GM21515 (cell line): ENCODE measurements around the gene ZNF622.
"Not testable (repeated sequence)": the region's sequence is repeated elsewhere in the genome, so short reads cannot be mapped to it uniquely, and the experiment has no call there.

Source experiments
- ATAC-seq: cut with Tn5 transposase; IDR thresholded peaks from one replicate; pipeline ENCODE4 v1.9.1; 2021; ENCODE audit not compliant: unreplicated experiment

The ZNF622 gene

GRCh38 chr5:16436065-16436682 lies 29.4 kb downstream of the ZNF622 start:
- not testable (repeated sequence) for ATAC-seq

- no peak for ATAC-seq
These were observed 34.1 kb downstream of the ZNF622 start for GRCh38 chr5:16431490-16431889.

GRCh38 chr5:16430349-16431089 lies 35.1 kb downstream of the ZNF622 start:
- ATAC-seq: no peak

GRCh38 chr5:16428359-16428758 lies 37.2 kb downstream of the ZNF622 start:
- ATAC-seq: no peak

GRCh38 chr5:16427587-16427986 lies 38.0 kb downstream of the ZNF622 start:
- no peak for ATAC-seq

- no peak for ATAC-seq
These were observed 47.1 kb downstream of the ZNF622 start for GRCh38 chr5:16418471-16418922.

GRCh38 chr5:16417398-16418074 lies 48.1 kb downstream of the ZNF622 start:
- ATAC-seq: no peak

- no peak for ATAC-seq
These were observed 50.7 kb downstream of the ZNF622 start for GRCh38 chr5:16414861-16415260.

GRCh38 chr5:16413166-16413860 lies 52.3 kb downstream of the ZNF622 start:
- ATAC-seq: no peak

GRCh38 chr5:16412556-16412955 lies 53.0 kb downstream of the ZNF622 start:
- no peak for ATAC-seq

- ATAC-seq: no peak
These were observed 53.7 kb downstream of the ZNF622 start for GRCh38 chr5:16411741-16412455.

GRCh38 chr5:16411235-16411634 lies 54.4 kb downstream of the ZNF622 start:
- ATAC-seq: no peak

GRCh38 chr5:16410338-16410737 lies 55.3 kb downstream of the ZNF622 start:
- no peak for ATAC-seq

GRCh38 chr5:16406630-16407029 lies 59.0 kb downstream of the ZNF622 start:
- ATAC-seq: no peak

GRCh38 chr5:16406023-16406422 lies 59.6 kb downstream of the ZNF622 start:
- ATAC-seq: no peak
